Calu3 (cell line): ENCODE data around the gene CEP97. TPM values are rescaled to one million over a fixed set of nuclear protein-coding genes. Genes with fewer than 3 reads are reported as not detected.

Source experiments
- BruUV-seq: library from RNA; stranded (reverse); fragments of 400-500 nt; replicated peaks from 2 replicates; lab custom pipeline; 2021; lab: Mats Ljungman, UMichigan
- CTCF ChIA-PET: fragments of 300-600 bp; sonication (Branson Sonifier 250); formaldehyde crosslinking; loops from one replicate; lab custom pipeline; 2022; ENCODE audit warnings: antibody characterized with exemption; lab: Charles Lee
- DNase-seq: peaks from one replicate; pipeline ENCODE4 v3.0.0; 2022
- H3K27ac Mint-ChIP-seq: one replicate; pipeline ENCODE4 v1.8.0; 2022; ENCODE audit warnings: mixed read lengths; ENCODE audit not compliant: unreplicated experiment
- H3K27me3 Mint-ChIP-seq: one replicate; pipeline ENCODE4 v1.8.0; 2022; ENCODE audit warnings: mixed read lengths; ENCODE audit not compliant: unreplicated experiment
- H3K36me3 Mint-ChIP-seq: one replicate; pipeline ENCODE4 v1.8.0; 2022; ENCODE audit warnings: mild to moderate bottlenecking, moderate library complexity, mixed read lengths; ENCODE audit not compliant: insufficient read depth, unreplicated experiment
- H3K4me1 Mint-ChIP-seq: one replicate; pipeline ENCODE4 v1.8.0; 2022; ENCODE audit warnings: mild to moderate bottlenecking, low read depth, mixed read lengths; ENCODE audit not compliant: unreplicated experiment
- H3K4me3 Mint-ChIP-seq: one replicate; pipeline ENCODE4 v1.8.0; 2022; ENCODE audit warnings: mild to moderate bottlenecking, low read depth, moderate library complexity, mixed read lengths; ENCODE audit not compliant: unreplicated experiment
- H3K9me3 Mint-ChIP-seq: one replicate; pipeline ENCODE4 v1.8.0; 2022; ENCODE audit warnings: low read depth, mixed read lengths; ENCODE audit not compliant: unreplicated experiment
- CTCF ChIP-seq: fragments of 200-600 bp; IDR thresholded peaks from one replicate; pipeline ENCODE4 v1.8.0; 2022; ENCODE audit warnings: antibody characterized with exemption; ENCODE audit not compliant: unreplicated experiment
- intact Hi-C: fragments of 100-400 bp; cut with micrococcal nuclease; formaldehyde crosslinking; loops from one replicate; pipeline ENCODE4 v1.10.0; 2022; ENCODE audit not compliant: unreplicated experiment
- total RNA-seq: library from RNA; stranded (reverse); gene quantifications from 2 replicates; pipeline ENCODE4 v1.2.3, GENCODE V29; 2022

Gene CEP97
- total RNA-seq, 1 experiment from 2014 or later = 5.4 TPM

DNA sequence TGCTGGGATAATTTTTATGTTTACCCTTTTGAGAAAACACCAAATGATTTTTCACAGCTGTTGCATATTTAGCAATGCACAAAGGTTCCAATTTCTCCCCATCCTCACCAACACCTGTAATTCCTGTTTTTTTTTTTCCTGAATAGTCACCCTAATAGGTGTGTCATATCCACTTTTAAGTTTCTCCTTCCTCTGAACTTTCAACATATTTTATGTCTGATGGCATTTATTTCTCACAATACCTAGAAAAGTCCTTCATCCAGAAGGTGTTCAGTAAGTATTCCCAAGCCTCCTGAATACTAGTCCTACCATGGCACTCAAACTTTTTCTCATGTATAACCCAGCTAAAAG lies 39.4 kb upstream of the CEP97 start:
- CTCF ChIA-PET = no interaction called here
- H3K36me3 Mint-ChIP-seq = peaks cover 67% of the 10 kb centered on the region
- no peaks in the 10 kb centered on the region for H3K27me3 Mint-ChIP-seq
- peak overlapping the region; percentile 99 for H3K27ac Mint-ChIP-seq
- intact Hi-C loops = no loop called here
- H3K4me1 Mint-ChIP-seq = peaks cover 16% of the 10 kb centered on the region
- TF ChIP-seq CTCF = no peak
- no peak for DNase-seq
- peak overlapping the region; percentile 90 for H3K4me3 Mint-ChIP-seq
- BruUV-seq = no TSS peak
- H3K9me3 Mint-ChIP-seq = no peaks in the 10 kb centered on the region

- BruUV-seq = TSS peak; percentile 75
- Mint-ChIP-seq H3K4me3 (peak overlapping the region; percentile 90), H3K4me1 (peaks cover 12% of the 10 kb centered on the region), H3K27me3 (no peaks in the 10 kb centered on the region), H3K9me3 (no peaks in the 10 kb centered on the region), H3K27ac (peak overlapping the region; percentile 99), H3K36me3 (peaks cover 60% of the 10 kb centered on the region)
- no peak for DNase-seq
- intact Hi-C loops = no loop called here
- TF ChIP-seq CTCF = no peak
- CTCF ChIA-PET = no interaction called here
These were observed 38.5 kb upstream of the CEP97 start for GRCh38 chr3:101685870-101686307.

DNA sequence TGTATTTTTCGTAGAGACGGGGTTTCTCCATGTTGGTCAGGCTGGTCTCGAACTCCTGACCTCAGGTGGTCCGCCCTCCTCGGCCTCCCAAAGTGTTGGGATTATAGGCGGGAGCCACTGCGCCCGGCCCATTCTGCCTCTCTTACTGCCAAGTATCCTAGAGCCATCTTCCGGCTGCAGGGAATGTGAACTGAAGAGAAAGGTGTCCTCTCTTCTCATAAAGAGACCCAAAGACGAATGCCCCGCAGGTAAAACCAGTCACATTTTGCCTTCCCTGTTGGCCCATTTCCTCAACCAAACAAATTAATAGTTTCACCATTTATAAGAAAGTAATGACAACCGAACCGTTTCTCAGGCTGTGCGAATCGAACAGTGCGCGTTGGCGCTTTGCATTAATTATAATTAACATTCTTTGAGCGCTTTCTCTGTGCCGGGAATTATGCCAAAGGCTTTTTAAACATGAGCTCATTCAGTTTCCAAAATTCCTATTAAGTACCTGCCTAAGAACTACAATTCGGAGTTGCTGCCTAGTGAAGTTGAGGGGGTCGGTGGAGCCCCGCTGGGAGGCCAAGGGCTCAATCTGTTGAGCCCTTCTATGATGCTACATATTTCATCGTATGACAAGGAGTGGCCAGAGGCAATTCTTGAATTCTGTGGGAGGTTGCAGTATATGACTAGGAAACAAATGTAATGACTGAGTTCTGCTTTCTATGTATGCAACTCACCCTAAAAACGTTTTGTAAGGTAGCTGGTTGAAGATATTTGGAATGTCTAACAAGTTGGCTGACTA lies 37.1 kb upstream of the CEP97 start:
- no peaks in the 10 kb centered on the region for H3K9me3 Mint-ChIP-seq
- peak overlapping the region; percentile 90 for H3K4me3 Mint-ChIP-seq
- CTCF ChIA-PET = no interaction called here
- no peak for TF ChIP-seq CTCF
- intact Hi-C loops = no loop called here
- TSS peak; percentile 73 for BruUV-seq
- H3K27me3 Mint-ChIP-seq = no peaks in the 10 kb centered on the region
- DNase-seq = no peak
- H3K27ac Mint-ChIP-seq = peak overlapping the region; percentile 99
- peaks cover 45% of the 10 kb centered on the region for H3K36me3 Mint-ChIP-seq
- peaks cover 8% of the 10 kb centered on the region for H3K4me1 Mint-ChIP-seq

GRCh38 chr3:101689286-101689685 lies 35.1 kb upstream of the CEP97 start:
- Mint-ChIP-seq H3K9me3 (no peaks in the 10 kb centered on the region), H3K27ac (no peak overlapping the region), H3K27me3 (no peaks in the 10 kb centered on the region), H3K4me1 (peaks cover 8% of the 10 kb centered on the region), H3K36me3 (peaks cover 34% of the 10 kb centered on the region), H3K4me3 (no peak overlapping the region)
- no peak for TF ChIP-seq CTCF
- no TSS peak for BruUV-seq
- intact Hi-C loops = no loop called here
- CTCF ChIA-PET = no interaction called here
- DNase-seq = no peak
